ENCODE results near the gene PLAC8L1.

Gene PLAC8L1

DNA sequence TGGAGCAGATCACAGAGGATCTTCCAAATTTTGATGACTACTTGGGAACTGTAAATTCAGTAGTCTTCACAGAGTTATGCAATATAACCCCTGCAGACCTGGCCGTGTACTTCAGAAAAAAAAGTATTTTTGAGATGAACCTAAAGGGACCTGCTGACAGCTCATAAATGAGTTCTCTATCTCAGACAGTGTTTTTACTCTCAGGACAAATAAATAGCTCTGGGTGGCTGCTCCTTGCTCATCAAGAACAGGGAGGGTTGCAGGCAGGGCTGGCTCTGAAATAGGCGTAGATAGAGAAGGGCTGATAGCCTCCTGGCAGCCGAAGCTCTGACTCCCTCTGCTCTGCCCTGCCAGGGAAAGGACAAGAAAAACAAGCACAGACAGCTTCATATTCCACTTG is 64.8 kb downstream of the PLAC8L1 start:
- H3K4me3 ChIP-seq (ENCODE audit: low read depth, low read length): no peak overlapping the region
- H3K4me1 ChIP-seq: no peaks in the 10 kb centered on the region
- H3K9me3 ChIP-seq: no peaks in the 10 kb centered on the region
- TF ChIP-seq, protein P1, sequence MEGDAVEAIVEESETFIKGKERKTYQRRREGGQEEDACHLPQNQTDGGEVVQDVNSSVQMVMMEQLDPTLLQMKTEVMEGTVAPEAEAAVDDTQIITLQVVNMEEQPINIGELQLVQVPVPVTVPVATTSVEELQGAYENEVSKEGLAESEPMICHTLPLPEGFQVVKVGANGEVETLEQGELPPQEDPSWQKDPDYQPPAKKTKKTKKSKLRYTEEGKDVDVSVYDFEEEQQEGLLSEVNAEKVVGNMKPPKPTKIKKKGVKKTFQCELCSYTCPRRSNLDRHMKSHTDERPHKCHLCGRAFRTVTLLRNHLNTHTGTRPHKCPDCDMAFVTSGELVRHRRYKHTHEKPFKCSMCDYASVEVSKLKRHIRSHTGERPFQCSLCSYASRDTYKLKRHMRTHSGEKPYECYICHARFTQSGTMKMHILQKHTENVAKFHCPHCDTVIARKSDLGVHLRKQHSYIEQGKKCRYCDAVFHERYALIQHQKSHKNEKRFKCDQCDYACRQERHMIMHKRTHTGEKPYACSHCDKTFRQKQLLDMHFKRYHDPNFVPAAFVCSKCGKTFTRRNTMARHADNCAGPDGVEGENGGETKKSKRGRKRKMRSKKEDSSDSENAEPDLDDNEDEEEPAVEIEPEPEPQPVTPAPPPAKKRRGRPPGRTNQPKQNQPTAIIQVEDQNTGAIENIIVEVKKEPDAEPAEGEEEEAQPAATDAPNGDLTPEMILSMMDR (IDR thresholded peaks at IDR 0.05; ENCODE audit: low read depth, low read length): no peak
- H3K27me3 ChIP-seq: peaks cover 3% of the 10 kb centered on the region; the same call in 1 of the 2 replicates
- DNase-seq: no peak
- no peaks in the 10 kb centered on the region for H3K36me3 ChIP-seq

DNA sequence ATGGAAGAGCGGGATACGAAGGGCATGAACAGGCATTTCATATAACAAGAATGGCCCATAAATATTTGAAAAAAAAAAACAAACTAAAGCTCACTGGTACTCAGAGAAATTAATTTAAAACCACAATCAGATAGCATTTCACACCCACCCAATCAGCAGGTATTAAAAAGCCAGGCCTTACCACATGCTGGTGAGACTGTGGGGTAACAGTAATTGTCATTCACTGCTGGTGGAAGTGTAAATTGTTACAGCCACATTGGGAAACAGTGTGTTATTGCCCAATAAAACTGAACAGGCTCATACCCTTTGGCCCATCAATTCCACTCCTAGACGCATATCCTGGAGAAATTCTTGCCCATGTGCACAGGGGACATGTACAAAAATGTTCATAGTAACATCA is 66.0 kb downstream of the PLAC8L1 start:
- H3K36me3 ChIP-seq: no peaks in the 10 kb centered on the region
- H3K4me1 ChIP-seq: no peaks in the 10 kb centered on the region
- TF ChIP-seq, protein P1 (IDR thresholded peaks at IDR 0.05; ENCODE audit: low read depth, low read length): no peak
- peaks cover 3% of the 10 kb centered on the region; the same call in 1 of the 2 replicates for H3K27me3 ChIP-seq
- no peak overlapping the region for H3K4me3 ChIP-seq (ENCODE audit: low read depth, low read length)
- no peaks in the 10 kb centered on the region for H3K9me3 ChIP-seq
- no peak for DNase-seq

DNA sequence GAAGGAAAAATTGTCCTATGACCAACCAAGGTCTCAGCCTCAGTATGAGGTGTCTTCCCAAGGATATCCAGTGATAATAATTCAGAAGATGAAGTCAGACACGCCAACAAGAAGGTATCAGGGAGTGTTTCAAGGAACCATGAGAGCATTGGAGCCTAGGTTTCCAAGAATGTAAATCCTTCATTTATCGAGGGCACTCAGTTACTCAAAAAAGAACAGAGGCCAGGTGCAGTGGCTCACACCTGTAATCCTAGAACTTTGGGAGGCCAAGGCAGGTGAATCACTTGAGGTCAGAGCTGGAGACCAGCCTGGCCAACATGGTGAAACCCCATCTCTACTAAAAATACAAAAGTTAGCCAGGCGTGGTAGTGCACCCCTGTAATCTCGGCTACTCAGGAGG is 70.8 kb downstream of the PLAC8L1 start:
- Histone ChIP-seq H3K4me3 (ENCODE audit: low read depth, low read length) (no peak overlapping the region), H3K36me3 (no peaks in the 10 kb centered on the region), H3K27me3 (peaks cover 11% of the 10 kb centered on the region), H3K9me3 (no peaks in the 10 kb centered on the region), H3K4me1 (no peaks in the 10 kb centered on the region)
- no peak for DNase-seq
- TF ChIP-seq, protein P1 (IDR thresholded peaks at IDR 0.05; ENCODE audit: low read depth, low read length): no peak

All from BE2C (cell line).